Measurements from ENCODE around the gene HADHA.

The HADHA gene

GRCh38 chr2:26244309-26245230, at the start of gene HADHA, which contains the start of gene HADHB:
HADHA (minus strand) TSS chr2:26244632; CDS start chr2:26244596, 36 bp downstream.
HADHB (plus strand) TSS chr2:26244939; CDS start chr2:26254255, 9,316 bp downstream.
- in situ Hi-C loops (cut with HindIII; ENCODE audit: low sequenced_read_pairs) = no loop called here
- TF ChIP-seq CTCF (IDR thresholded peaks at IDR 0.05; ENCODE audit: low read depth, low read length) = peak; percentile 33
- peak; percentile 92 for DNase-seq (ENCODE audit: low read depth, low spot score)
- H3K4me3 ChIP-seq (ENCODE audit: low read depth, low read length) = peak within 1 kb of the TSS; percentile 94

- in situ Hi-C loops (cut with HindIII; ENCODE audit: low sequenced_read_pairs) = no loop called here
- no peak overlapping the region for H3K4me3 ChIP-seq (ENCODE audit: low read depth, low read length)
- no peak for TF ChIP-seq CTCF (IDR thresholded peaks at IDR 0.05; ENCODE audit: low read depth, low read length)
- DNase-seq (ENCODE audit: low read depth, low spot score) = peak; percentile 27
Observed at GRCh38 chr2:26292646-26293045, 48.2 kb upstream of the HADHA start.

DNA sequence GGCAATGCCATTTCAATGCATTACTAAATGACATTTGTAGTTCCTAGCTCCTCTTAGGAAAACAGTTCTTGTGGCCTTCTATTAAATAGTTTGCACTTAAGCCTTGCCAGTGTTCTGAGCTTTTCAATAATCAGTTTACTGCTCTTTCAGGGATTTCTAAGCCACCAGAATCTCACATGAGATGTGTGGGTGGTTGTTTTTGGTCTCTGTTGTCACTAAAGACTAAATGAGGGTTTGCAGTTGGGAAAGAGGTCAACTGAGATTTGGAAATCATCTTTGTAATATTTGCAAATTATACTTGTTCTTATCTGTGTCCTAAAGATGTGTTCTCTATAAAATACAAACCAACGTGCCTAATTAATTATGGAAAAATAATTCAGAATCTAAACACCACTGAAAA, 45.6 kb upstream of the HADHA start:
- no peak for DNase-seq (ENCODE audit: low read depth, low spot score)
- no peak for TF ChIP-seq CTCF (IDR thresholded peaks at IDR 0.05; ENCODE audit: low read depth, low read length)
- in situ Hi-C loops (cut with HindIII; ENCODE audit: low sequenced_read_pairs) = no loop called here

GRCh38 chr2:26285931-26286330, 41.5 kb upstream of the HADHA start:
- no peak for TF ChIP-seq CTCF (IDR thresholded peaks at IDR 0.05; ENCODE audit: low read depth, low read length)
- DNase-seq (ENCODE audit: low read depth, low spot score) = no peak
- in situ Hi-C loops (cut with HindIII; ENCODE audit: low sequenced_read_pairs) = no loop called here
- no peak overlapping the region for H3K4me3 ChIP-seq (ENCODE audit: low read depth, low read length)

More for the DNA sequence above, 45.6 kb upstream of the HADHA start:
- no peak overlapping the region for H3K4me3 ChIP-seq (ENCODE audit: low read depth, low read length)

DNA sequence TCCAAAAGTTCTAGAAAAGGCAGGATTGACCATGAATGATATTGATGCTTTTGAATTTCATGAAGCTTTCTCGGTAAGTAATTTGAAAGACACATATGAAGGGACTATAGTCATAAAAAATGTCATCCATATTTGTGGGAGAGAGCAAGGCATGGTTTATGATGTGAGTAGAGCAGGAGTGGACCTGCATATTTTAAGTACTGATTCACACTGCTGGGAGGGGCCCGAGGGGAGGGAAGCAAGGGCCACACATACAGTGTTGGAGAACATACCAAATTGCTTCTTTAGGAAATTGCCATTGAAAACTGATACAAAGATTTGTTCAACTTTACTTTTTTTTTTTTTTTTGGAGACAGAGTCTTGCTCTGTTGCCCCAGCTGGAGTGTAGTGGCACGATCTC, 39.7 kb upstream of the HADHA start:
- TF ChIP-seq CTCF (IDR thresholded peaks at IDR 0.05; ENCODE audit: low read depth, low read length) = no peak
- no peak for DNase-seq (ENCODE audit: low read depth, low spot score)
- H3K4me3 ChIP-seq (ENCODE audit: low read depth, low read length) = no peak overlapping the region
- in situ Hi-C loops (cut with HindIII; ENCODE audit: low sequenced_read_pairs) = no loop called here

DNA sequence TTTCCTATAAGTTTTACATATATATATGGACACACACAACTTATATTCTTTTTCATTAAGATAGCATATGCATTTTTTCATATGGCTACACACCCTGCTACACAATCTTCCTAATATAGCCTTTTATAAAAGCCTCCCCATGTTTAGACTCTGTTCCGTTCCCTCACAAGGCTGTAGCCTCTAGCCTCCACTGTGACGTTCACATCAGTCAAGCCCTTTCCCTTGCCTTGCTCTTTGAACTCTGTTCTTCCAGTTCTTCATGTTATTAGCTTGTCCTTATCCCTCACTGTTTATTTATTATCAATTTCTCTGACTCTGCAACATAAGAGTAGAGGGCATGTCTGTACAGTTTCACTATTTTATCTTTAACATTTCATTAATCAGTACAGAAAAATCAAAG, 39.2 kb upstream of the HADHA start:
- in situ Hi-C loops (cut with HindIII; ENCODE audit: low sequenced_read_pairs) = no loop called here
- H3K4me3 ChIP-seq (ENCODE audit: low read depth, low read length) = no peak overlapping the region
- no peak for DNase-seq (ENCODE audit: low read depth, low spot score)
- no peak for TF ChIP-seq CTCF (IDR thresholded peaks at IDR 0.05; ENCODE audit: low read depth, low read length)
